ENCODE measurements around the gene SEPTIN5.

The SEPTIN5 gene

GRCh38 chr22:19733755-19734154 is 19.5 kb downstream of the SEPTIN5 start:
- no peak for DNase-seq (ENCODE audit: low spot score)

GRCh38 chr22:19734163-19734562 is 19.9 kb downstream of the SEPTIN5 start:
- DNase-seq (ENCODE audit: low spot score): no peak

GRCh38 chr22:19734837-19735382 is 20.6 kb downstream of the SEPTIN5 start:
- no peak for DNase-seq (ENCODE audit: low spot score)

GRCh38 chr22:19735665-19736510 is 21.6 kb downstream of the SEPTIN5 start:
- DNase-seq (ENCODE audit: low spot score): no peak

- no peak for DNase-seq (ENCODE audit: low spot score)
These were observed 23.8 kb downstream of the SEPTIN5 start for GRCh38 chr22:19737846-19738663.

GRCh38 chr22:19738664-19739447 is 24.6 kb downstream of the SEPTIN5 start:
- no peak for DNase-seq (ENCODE audit: low spot score)

- DNase-seq (ENCODE audit: low spot score): no peak
These were observed 25.2 kb downstream of the SEPTIN5 start for GRCh38 chr22:19739448-19739895.

- DNase-seq (ENCODE audit: low spot score): no peak
These were observed 25.7 kb downstream of the SEPTIN5 start for GRCh38 chr22:19739911-19740449.

GRCh38 chr22:19740586-19740985 is 26.3 kb downstream of the SEPTIN5 start:
- DNase-seq (ENCODE audit: low spot score): no peak

GRCh38 chr22:19741053-19741452 is 26.8 kb downstream of the SEPTIN5 start:
- DNase-seq (ENCODE audit: low spot score): no peak

- no peak for DNase-seq (ENCODE audit: low spot score)
These were observed 28.1 kb downstream of the SEPTIN5 start for GRCh38 chr22:19742160-19743066.

- DNase-seq (ENCODE audit: low spot score): no peak
These were observed 28.8 kb downstream of the SEPTIN5 start for GRCh38 chr22:19743081-19743480.

GRCh38 chr22:19743651-19744050 is 29.3 kb downstream of the SEPTIN5 start:
- no peak for DNase-seq (ENCODE audit: low spot score)

GRCh38 chr22:19744350-19745006 is 30.2 kb downstream of the SEPTIN5 start:
- DNase-seq (ENCODE audit: low spot score): no peak

- DNase-seq (ENCODE audit: low spot score): no peak
These were observed 31.1 kb downstream of the SEPTIN5 start for GRCh38 chr22:19745155-19746101.

GRCh38 chr22:19746726-19747125 is 32.4 kb downstream of the SEPTIN5 start:
- DNase-seq (ENCODE audit: low spot score): no peak

GRCh38 chr22:19747551-19747950 is 33.2 kb downstream of the SEPTIN5 start:
- DNase-seq (ENCODE audit: low spot score): no peak

- DNase-seq (ENCODE audit: low spot score): no peak
These were observed 33.8 kb downstream of the SEPTIN5 start for GRCh38 chr22:19748139-19748538.
